GM12872 (cell line): ENCODE data around the gene RNF224.
A peak's percentile ranks its signal among the peaks of the same experiment; 100 is the strongest.

ENCODE experiments used
- CTCF ChIP-seq: IDR thresholded peaks from 3 replicates; pipeline ENCODE4 v1.5.1; 2011; ENCODE audit warnings: low read depth, mild to moderate bottlenecking, low read length, moderate library complexity; ENCODE audit not compliant: insufficient read depth

RNF224 gene

GRCh38 chr9:137211532-137211931 lies 15.8 kb upstream of the RNF224 start:
- TF ChIP-seq CTCF: no peak

GRCh38 chr9:137212520-137212919 lies 14.8 kb upstream of the RNF224 start:
- no peak for TF ChIP-seq CTCF

DNA sequence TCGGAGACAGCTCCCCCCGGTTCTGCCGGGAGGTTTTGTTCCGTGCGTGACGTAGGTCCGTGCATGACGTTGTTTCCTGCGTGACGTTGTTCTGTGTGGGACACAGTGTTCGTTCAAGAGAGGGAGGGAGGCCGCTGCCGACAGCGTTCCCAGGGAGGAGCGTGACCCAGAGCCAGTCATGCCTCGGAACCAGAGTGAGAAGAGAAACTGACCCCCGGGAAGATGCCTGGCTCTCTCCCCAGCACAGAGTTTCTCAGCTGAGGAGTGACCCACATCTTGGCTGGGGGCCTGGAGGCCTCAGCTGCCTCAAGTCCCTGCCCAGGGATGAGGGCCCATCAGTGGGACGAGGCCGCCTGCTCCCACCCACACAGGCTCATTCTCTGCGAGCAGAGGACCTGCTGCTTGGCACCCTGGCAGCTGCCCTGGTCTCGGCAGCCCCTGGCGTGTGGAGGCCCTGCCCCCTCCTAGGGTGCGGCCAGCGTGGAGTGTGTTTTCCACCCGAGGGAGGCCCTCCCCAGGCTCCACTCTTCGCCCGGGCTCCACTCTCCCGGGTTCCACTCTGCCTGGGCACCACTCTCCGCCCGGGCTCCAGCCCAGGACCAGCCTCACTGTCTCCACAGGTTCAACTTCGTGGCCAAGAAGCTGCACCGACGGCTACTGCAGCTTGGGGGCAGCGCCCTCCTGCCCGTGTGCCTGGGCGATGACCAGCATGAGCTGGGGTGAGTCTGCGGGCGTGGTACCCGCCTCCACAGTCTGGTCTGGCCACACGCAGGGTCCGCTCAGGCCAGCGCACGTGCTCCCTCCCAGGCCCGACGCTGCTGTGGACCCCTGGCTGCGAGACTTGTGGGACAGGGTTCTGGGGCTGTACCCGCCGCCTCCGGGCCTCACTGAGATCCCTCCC lies 13.9 kb upstream of the RNF224 start:
- TF ChIP-seq CTCF: 0 out of 3 replicates have a peak, but pooled peaks have one; percentile 15

GRCh38 chr9:137214620-137215019 lies 12.7 kb upstream of the RNF224 start:
- no peak for TF ChIP-seq CTCF

DNA sequence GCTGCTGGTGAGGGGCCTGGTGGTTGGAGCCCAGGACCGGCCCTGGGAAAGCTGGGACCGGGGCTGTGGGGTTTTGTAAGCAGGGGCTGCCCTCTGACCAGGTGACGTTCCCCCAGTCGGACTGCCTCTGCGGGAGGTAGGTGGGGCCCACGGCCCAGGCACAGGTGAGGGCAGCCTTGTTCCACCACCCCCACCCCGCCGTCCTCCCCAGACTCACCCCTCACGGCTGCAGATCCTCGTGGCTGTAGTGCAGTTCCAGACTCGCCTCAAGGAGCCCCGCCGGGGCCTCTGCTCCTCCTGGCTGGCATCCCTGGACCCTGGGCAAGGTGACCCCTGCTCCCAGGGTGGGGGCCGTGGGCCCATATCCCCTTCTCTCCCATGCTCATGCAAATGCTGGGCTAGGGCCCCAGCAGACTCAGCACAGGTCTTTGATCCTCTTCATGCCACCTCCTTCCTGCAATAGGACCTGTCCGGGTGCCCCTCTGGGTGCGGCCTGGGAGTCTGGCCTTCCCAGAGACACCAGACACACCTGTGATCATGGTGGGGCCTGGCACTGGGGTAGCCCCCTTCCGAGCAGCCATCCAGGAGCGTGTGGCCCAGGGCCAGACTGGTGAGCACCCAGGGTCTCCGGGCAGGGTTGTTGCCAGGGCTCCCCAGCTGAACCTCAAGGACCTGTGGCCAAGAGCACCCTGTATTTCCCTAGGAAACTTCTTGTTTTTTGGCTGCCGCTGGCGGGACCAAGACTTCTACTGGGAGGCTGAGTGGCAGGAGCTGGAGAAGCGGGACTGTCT lies 11.9 kb upstream of the RNF224 start:
- TF ChIP-seq CTCF: no peak

- TF ChIP-seq CTCF: no peak
Measured at GRCh38 chr9:137216188-137216965, 10.9 kb upstream of the RNF224 start.
